Amniotic stem cell (primary cell): ENCODE measurements around the gene TENM4.

Source experiments
- DNase-seq: peaks from one replicate; lab custom pipeline; 2025; lab: John Stamatoyannopoulos, UW

Gene TENM4

DNA sequence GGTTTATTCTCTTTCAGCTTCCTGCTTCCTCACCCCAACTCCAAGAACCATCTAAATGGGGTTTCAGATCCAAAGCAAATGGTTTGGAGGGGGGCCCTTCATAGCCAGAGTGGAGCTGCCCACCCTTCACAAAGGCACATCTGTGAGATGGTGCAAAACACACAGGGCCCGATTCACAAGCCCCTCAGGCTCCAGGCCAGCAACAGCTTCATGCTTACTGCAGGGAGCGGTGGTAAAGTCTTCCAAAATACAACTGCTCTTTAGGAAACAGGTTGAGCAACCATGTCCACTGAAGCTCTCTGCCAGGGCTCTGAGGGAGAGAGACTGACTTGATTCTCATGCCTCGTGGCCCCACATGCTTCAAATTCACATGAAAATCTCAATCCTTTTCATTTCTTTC lies 653.1 kb downstream of the TENM4 start:
- DNase-seq: no peak

DNA sequence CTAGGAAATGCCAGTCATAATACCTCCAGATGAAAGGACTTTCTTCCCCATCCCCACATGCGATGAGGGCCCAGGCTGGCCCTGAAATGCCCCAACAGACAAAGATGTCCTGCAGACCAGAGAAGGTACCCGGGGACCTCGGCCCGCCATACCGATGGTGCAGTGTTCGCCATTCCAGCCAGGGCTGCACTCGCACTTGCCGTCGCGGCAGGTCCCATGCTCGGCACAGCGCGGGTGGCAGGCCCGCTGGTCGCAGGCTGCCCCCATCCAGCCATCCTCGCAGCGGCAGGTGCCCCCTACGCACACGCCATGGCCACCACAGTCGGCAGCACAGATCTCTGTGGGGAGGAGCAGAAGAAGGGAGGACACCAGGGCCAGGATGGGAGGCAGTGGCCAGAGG lies 654.1 kb downstream of the TENM4 start:
- no peak for DNase-seq

DNA sequence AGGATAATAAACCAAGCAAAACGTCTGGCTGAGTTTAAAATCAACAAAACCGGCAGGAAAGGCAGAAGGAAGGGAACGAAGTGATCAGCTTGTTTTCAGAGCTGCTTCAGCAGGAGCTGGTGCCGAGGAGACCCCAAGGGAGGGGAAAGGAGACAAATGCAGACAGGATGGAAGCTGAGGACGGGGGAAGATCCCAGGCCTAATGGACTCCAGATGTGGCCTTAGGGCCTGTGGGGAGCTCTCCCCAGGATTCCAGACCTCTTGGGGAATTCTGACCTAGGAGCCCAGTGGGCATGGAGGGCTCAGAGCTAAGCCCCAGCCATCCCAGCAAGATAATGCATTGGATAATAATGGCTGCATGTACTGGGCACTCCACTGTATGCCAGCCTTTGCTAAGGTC lies 654.7 kb downstream of the TENM4 start:
- no peak for DNase-seq

DNA sequence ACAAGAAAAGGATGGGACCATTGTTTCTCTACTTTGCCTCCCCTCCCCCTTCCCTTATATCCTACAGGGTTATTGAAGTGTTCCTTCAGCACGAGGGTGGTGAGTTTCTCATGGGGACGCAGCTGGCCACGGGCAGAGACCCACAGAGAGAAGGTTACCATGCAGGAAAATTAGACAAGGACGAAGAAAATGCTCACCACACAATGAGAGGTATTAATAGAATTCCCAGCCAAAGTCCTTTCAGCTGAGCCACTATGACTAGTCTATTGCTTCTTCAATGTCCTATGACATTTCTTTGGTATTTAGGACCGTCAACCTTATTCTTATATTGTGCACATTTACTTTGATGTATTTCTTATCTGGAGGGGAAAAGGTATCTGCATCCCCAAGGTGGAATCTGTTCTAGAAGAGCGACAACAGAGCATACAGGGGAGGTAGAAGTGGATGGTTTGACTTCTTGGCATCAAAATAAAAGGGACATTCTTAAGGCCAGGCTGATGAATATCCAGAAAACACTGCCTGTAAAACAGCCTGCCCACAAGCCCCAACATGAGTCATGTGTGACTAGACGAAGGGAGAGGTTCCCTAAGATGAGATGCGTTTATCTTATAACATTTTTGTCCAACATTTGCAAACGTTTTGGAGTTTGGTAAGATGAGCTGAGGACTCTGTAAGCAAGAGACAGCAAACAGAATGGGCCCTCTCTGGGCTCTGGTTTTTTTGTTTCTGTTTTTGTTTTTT lies 656.3 kb downstream of the TENM4 start:
- DNase-seq: peak; percentile 28

DNA sequence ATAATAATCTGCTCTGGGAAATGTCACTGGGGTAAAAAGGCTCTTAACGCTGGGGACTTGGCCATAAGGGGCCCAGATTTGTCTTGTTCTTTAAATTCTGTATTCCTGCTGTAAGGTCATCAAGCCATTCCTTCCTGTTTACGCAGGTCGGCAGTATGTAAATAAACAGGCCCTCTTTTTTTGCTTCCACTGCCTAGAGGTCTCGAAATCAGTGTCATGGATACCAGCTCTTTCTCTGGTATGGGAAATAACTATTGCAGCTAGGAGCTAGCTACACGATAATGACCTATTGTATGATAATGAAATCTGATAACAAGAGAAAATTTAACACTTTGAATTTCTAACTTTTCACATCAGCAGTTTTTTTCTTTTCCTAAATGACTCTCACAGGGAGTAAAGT lies 657.0 kb downstream of the TENM4 start:
- DNase-seq: no peak

DNA sequence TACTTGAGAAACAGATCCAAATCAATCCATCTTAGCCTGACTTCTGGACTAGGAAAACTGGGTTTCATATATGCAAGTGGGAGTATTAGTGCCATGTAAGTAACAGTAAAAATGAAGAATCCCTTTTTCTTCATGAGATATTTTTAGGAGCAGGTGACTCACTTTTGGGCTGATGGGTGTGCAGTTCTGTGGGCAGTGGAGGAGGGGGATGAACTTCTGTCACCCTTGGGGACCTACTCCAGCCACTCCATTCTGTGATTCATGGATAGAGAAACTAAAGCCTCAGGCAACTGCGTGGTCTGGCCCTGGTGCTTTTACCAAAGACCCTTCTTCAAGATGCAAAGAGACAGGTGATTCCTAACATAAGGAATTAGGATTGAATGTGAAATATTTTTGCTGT lies 657.5 kb downstream of the TENM4 start:
- DNase-seq: no peak

DNA sequence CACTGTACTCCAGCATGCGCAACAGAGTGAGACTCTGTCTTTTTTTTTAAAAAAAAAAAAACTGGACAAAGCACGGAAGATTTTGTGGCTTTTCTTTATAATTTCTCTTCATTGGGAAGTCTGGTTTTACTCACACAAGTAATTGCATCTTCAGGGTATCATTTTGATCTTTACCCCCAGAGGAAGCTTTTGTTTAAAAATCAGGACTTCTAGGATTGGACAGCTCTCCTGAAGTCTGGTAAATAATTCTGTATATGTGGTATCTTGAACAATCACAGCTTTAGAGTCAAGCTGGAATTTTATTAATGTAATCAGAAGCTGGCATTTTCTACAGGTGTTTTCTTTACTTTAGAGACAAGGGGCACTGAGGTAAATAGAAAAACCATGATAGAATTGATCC lies 658.1 kb downstream of the TENM4 start:
- no peak for DNase-seq

DNA sequence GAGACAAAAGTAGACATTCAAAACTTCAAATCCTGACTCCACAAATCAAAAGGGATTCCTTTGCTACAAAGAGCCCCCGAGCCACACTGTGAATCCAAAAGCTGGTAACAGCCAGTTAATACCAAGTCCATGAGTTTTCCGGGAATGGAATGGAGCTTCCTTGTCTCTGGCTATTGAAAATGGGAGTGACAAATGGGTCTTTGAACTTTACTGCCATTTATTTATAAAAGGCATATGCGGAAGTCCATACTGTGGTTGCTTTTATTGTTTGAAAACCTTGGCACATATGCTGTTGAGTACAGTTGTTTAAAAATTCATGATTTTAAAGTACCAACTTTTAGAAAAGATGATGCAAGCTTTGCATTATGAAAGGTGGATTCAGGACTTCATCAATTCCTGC lies 659.9 kb downstream of the TENM4 start:
- DNase-seq: no peak

DNA sequence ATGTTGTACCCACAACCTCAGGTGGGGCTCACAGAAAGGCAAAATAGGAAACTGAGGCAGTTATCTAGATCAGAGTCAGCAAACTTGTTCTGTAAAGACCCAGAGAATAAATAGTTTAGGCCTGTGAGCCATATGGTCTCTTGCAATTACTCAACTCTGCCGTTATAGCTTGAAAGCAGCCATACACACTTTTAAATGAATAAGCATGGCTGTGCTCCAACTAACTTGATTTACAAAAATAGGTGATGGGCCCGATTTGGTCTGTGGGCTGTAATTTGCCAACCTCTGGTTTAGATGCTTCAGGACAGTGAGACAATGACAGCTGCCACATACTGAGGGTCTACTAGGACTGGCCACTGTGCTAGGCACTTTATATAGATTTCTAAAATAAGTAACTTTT lies 667.3 kb downstream of the TENM4 start:
- no peak for DNase-seq

DNA sequence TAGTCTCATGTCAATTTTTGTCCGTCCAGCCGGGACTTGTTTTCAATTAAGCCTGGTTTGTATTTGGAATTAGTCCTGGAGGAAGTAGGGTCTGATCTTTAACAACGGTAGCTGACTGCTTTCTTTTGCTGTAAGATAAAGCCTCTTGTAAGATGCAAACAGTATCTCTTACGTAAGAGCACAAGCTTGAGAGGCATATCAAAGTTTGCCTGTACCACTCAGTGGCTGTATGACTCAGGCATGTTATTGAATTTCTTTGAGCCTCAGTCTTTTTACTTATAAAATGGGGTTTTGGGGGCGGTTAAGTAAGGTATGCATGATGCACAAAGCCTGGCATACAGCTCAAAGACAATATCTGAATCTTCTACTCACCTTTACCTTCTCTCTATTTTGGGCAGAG lies 667.8 kb downstream of the TENM4 start:
- no peak for DNase-seq

DNA sequence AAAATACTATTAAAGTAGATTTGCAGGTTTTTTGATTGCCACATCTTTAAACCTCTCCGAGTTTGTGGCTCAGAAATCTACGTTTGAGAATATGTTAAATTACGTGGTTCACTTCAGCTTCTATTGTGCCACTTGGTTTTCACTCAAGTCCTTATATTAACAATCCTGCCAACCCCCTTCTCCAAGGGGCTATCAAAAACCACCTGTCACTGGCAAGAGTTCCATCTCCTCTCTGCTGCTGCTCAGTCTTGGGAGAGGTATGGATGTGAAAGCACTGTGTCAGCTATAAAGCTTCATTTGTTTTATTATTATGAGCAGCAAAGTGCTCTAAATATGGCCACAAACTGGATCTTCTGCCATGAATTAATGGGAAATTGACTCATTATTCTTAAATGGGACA lies 668.6 kb downstream of the TENM4 start:
- DNase-seq: no peak

DNA sequence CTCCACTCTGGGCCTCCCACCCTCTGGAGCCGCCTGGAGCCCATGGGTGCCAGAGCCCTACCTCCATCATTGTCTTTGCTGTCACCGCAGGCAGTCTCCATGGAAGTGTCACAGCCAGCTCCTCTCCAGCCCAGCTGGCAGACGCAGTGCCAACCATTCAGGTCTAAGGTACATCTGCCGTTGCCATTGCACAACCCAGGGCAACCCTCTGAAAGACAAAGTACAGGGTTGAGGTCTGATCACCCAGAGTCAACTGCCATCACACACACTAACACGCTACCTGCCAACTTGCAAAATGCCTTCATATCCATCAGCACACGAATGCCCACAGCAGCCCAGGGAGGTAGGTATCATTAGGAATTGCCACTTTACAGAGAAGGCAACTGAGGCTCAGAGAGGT lies 669.9 kb downstream of the TENM4 start:
- no peak for DNase-seq

DNA sequence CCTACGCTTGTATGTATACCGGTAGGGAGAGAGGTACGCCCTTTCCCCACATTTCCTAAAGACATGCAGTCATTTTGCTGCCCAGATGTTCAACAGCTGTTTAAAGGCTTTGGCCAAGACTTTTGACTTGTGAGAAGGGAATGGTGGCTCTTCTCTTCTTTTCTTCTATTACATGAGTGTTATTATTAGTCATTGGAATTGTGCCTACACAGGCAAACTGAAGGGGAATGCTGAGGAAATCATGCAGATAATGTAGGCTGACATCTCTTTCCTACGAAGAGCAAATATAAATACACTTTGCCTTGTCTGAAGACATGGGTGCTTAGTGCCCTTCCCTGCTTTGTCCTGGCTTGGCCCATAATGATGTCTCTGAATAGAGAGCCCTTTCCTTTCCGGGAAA lies 671.9 kb downstream of the TENM4 start:
- no peak for DNase-seq

DNA sequence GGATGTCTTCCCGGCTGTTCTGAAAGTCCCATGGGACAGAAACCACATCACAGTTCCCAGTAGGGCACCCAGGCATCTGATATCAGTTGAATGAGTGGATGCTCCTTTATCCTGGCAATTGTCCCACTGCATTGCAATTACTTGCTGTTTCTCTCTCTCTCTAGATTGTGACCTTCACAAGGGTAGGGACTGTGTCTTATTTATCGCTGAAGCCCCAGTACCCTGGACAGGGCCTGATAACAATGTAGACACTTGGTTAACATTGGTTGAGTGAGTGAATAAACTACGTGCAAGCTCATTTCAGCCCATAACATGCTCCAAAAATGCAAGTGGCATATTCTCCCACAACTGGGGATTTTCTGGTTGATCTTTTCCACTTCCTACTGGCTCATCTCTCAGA lies 672.5 kb downstream of the TENM4 start:
- no peak for DNase-seq

DNA sequence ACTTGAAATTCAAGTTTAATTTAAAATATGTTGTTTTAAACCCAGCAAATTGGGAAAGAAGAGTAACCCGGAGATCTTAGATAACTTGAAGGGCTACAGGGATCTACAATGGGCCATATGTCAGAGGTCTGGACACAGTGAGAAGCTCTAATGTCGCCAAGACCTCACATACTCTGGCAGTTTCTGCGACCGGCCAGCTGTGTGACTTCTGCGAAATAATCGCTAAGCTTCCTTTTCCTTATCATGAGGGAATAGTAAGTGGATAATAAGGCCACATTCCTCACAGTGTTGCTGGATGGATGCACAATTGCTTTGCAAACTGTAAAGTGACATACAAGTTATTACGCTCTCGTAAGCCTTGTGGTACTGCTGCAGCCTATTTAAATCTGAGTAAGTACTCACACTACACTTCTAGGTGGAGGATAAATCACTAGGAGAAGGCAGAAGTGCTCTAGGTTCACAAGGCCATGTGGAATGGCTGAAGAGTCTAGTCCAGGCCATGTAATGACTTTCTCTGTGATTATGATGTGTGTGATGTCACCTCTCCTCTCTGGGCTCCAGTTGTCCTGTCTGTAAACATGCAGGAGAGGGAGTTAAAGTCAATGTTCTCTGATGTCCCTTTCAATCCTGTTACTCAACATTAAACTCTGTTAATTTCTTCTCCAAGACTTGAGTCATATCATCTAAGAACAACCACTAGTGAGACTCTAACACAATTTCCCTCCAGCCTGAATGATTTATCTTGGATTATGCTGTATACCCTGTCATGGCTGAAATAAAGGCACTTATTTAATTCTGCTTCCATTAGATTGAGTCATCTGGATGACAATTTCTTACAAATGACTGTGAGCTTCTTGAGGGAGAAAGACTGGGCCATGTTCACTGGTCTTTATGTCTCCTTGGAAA lies 673.5 kb downstream of the TENM4 start:
- no peak for DNase-seq

DNA sequence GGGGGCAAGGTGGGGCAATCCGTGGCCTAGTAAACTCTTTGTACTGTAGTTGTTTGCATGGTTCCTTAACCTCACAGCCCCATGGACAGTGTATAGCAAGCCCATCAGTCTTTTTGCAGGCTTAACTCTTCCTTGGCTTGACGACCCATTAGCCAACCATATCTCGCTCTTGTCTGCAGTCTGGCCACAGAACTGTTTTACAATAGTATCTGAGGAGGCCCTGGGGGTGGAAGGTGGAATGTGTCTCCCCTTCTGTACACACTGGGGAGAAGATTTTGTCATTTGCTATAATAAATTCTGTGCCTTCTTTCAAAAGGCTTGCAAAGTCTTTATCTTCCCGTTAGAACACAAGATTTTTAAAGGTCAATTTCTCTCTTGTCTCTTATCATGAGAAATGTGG lies 675.9 kb downstream of the TENM4 start:
- DNase-seq: no peak

DNA sequence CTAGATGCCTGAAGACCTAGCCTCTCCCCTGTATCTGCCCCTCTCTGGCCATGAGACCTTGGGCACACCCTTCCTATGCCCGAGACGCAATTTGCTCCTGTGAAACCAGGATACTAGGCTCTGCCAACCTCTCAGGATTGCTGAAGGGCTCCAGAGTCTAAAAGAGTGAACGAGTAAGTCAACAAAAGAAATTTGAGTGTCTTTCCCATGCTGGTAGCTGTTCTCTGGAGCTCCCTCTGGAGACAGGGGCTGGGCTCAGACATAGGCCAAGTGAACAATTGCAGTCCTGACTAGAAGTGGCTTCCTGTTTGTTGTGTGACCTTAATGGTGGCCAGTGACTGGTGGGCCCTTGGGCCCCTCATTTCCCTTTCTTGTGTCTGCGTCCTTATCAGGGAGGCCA lies 677.2 kb downstream of the TENM4 start:
- no peak for DNase-seq

DNA sequence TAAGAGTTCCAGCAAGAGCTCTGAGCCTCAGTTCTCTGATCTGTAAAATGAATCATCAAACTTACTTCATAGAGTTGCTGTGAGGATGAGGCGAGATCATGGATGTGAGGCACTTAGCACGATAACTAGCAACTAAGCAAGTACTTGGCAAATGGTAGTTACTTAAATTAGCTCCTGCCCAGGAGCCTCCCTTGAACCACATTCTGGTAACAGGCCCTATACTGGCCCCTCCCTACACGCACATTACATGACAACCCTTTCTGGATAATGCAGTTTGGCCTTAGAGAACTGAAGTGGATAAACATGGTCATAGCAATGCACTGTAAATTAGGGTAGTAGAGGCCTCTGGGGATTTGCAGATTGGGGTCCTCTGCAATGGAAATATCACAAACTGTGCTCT lies 678.7 kb downstream of the TENM4 start:
- DNase-seq: no peak

DNA sequence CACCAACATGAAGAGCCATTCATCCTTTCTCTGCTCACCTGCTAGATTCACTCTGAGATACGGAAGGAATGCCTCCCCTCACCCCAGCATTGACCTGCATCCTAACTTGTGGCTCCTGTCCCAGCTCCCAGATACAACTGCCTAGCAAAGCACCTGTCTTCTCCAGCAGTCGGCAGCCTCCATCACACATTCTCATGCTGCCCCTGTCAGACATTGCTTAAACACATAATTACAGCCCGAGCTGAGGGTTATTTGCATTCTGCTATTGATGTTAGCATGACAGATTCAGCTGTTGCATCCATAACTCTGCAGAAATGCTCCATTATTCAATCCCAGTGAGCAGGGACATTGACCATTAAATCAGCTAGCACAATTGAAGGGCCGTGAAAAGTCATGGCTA lies 681.8 kb downstream of the TENM4 start:
- no peak for DNase-seq

DNA sequence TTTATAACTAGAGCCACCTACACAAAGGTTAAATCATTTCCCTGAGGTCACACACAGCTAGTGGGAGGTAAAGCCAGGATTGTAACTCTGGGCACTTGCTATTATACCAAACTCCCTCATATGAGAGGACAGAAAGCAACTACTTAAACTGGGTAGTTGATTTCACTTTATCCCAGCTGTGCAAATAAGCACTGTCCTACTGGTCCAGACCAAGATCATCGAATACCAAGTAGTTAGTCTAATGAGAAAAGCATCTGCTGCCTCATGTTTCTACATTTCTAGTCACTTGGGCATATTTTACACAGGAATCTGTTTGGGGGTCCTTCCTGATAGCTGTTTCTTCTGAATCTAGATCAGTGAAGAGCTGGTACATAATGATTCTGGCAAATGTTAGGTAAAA lies 687.5 kb downstream of the TENM4 start:
- no peak for DNase-seq

DNA sequence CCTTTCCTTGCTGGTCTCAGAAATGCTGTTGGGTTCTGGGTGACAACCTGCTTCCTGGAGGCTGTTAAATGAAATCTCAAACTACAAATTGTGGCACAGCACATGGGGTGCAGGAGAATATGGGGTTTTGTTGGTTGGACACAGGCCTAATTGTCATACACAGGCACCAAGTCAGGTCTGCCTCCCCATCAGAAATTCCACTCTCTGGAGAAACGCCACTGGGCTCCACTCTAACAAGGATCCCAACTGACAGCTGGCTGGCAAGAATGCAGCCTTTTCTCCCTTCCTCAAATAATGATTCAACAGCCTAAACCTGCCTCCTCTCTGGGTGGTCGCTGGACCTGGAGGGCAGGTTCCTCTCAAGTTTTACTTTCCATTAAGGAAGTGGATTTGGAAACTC lies 688.3 kb downstream of the TENM4 start:
- no peak for DNase-seq

DNA sequence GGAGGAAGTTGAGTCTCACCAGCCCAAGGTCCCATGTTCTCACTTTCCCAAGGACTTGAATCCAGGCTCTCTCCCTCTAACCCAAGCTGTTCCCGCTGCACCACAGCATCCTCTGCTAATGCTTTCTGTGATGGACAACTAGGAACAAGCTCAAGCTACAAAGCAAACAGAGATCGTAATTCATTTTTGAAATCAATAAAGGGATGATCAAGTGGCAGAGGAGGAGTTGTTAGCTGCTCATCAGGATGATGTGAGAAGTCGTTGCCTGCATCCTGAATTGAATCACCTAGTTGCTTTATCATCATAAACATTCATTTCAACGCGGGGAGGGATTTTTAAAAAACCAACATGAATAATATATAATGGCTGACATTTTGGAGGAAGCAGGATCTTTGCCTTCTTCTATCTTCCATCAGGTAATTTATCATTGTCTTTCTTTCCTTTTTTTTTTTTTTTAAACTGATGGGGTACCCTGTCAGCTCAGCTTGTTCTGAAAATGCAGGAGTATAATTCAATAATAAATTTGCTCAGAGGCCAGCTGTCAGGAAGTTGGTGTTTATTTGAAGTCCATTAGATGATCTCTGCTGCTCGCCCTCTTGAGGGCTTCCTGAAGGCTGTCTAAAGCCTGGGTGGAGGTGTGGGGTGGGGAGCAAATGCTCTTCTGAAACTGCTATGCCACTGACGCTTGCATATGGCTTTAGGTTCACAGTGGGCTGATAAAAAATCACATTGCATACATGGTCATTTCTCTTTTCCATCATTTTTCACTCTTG lies 691.7 kb downstream of the TENM4 start:
- no peak for DNase-seq

DNA sequence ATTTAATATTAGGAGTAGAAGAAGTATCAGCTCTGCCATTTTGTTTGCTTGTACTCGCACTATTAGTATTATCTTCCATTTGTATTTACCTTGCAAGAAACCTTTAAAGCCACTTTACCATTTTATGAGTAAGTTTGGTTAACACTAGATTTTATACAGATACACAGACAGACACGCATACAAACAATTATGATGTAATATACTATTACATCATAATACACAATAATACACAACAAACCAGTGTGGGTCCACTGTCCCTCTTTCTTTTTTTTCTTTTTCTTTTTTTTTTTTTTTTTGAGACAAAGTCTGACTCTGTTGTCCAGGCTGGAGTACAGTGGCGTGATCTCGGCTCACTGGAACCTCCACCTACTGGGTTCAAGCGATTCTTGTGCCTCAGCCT lies 695.9 kb downstream of the TENM4 start:
- DNase-seq: no peak
